ENCODE results near the gene PSMD9.

- no peak for TF ChIP-seq CTCF (IDR thresholded peaks at IDR 0.05; ENCODE audit: low read length)
- TF ChIP-seq EZH2 (IDR thresholded peaks at IDR 0.05; ENCODE audit: borderline replicate concordance, low read length) = no peak
Measured at GRCh38 chr12:121964813-121965643, 76.4 kb downstream of the PSMD9 start.
